Gastrocnemius medialis (tissue), 4 donors: ENCODE measurements around the gene PTGES3L.
"Not testable (repeated sequence)": the region's sequence is repeated elsewhere in the genome, so short reads cannot be mapped to it uniquely, and the experiment has no call there.

Experiments
- CTCF ChIP-seq, 5 experiments: fragments of 450-650 bp in 3 of 5; fragments of 200-600 bp in 2 of 5; sonication (generic) in 2 of 5; IDR thresholded peaks in 4 of 5; conservative IDR thresholded peaks in 1 of 5; 1 replicate in 4 of 5; 2 replicates in 1 of 5; pipeline ENCODE4 v1.5.1; 2016 to 2019; ENCODE audit warnings: antibody characterized with exemption in 5 of 5, mild to moderate bottlenecking in 3 of 5, moderate library complexity in 3 of 5
- POLR2A ChIP-seq, 2 donors: fragments of 450-650 bp; IDR thresholded peaks; one replicate each; pipeline ENCODE4 v1.6.1; 2017; ENCODE audit warnings: antibody characterized with exemption in 2 of 2, mild to moderate bottlenecking in 2 of 2, moderate library complexity in 2 of 2

DNA sequence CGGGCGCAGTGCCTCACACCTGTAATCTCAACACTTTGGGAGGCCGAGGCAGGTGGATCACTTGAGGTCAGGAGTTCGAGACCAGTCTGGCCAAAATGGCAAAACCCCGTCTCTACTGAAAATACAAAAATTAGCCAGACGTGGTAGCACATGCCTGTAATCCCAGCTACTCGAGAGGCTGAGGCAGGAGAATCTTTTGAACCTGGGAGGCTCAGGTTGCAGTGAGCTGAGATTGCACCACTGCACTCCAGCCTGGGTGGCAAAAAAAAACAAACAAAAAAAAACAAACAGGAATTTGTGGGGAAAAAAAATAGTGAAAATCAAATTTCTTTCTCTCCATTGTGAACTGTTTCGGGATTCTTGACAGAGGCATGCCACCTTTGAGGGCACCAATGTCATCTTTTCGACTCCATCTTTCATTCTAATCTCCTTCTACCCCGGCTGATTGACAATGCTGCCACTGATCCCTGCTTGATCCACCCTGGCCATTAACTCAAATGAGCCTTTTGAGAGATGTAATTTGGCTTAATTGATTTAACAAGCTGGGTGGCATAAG, 60.3 kb downstream of the PTGES3L start:
- TF ChIP-seq CTCF (IDR thresholded peaks at IDR 0.05 in 4 of 5, conservative IDR thresholded peaks at IDR 0.05 in 1 of 5); POLR2A (IDR thresholded peaks at IDR 0.05): not testable (repeated sequence)
